Ramos (cell line): ENCODE measurements around the gene PSG3.
"Not testable (repeated sequence)": the region's sequence is repeated elsewhere in the genome, so short reads cannot be mapped to it uniquely, and the experiment has no call there.

Experiments
- in situ Hi-C: fragments of 300-500 bp; cut with MboI; formaldehyde crosslinking; loops from one replicate; pipeline ENCODE4 v1.14.3; 2022; ENCODE audit warnings: low sequenced_read_pairs; ENCODE audit not compliant: unreplicated experiment

The PSG3 gene

DNA sequence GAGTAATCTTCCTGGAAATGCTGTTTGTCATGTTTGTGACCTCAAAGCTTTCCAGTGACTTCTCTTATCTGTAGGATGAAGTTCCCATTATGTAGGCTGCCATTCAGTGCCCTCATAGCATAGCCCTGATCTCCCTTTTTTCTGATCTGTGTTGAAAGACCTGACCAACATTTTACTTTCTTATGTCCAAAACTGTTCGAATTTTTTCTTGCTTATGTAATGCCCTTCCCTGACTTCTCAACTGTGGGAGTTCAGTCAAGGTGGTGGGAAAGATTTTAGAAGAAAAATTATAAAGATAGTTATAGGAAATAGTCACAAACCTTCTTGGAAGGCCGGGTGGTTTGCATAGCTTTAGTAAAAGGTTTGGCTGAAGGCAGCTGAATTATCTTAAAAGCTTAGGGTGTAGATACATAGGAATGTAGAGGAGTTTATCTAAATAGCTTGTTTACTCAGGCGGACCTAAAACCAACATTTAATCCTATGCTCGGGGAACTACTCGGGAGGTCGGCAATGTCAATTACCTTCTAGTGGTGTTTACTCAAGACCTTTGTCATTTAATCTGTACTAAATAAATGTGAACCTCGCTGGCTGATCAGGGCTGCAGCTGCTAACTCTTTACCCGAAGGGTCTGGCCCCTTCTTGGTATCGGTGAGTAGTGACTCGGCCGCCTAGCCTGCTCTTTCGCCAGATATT lies 44.3 kb downstream of the PSG3 start:
- in situ Hi-C loops = no loop called here

- in situ Hi-C loops = no loop called here
These were observed 46.4 kb downstream of the PSG3 start for GRCh38 chr19:42693760-42694350.

DNA sequence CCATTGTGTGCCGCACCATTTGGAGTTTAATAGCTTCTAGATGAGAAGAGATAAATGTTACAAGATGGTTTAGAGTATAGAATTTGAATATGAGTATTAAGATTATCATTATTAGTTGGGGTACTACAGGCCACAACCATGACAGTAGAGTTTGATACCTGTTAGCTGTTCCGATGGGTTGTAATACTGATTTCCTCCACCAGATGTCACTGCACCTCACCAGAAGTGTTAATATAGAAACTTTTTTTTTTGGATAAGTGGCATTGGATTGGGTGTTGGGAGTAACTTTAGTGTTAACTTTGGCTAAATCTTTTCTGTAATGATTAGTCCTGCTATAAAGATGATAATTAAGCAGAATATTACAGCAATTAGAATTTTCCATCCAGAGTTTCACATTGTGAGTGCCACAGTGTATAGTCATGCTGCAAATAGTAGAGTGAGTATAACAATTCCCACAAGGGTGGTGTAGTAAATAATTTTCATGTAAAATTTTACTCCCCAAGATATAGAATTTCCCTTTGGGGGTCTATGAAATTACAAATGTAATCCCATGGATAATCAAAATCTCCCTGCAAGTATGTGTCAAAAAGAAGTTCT lies 56.3 kb downstream of the PSG3 start:
- in situ Hi-C loops = no loop called here

GRCh38 chr19:42676326-42676725 lies 64.0 kb downstream of the PSG3 start:
- in situ Hi-C loops = not testable (repeated sequence)

- in situ Hi-C loops = not testable (repeated sequence)
These were observed 65.7 kb downstream of the PSG3 start for GRCh38 chr19:42674549-42674948.
